Thoracic aorta endothelial cell (primary cell): Measurements from ENCODE around the gene OR5D16. TPM values are rescaled to one million over a fixed set of nuclear protein-coding genes. Genes with fewer than 3 reads are reported as not detected.

Source experiments
- small RNA-seq: library from RNA; depleted of rRNA; stranded (forward); fragments of <200 nt; gene quantifications from one replicate; pipeline ENCODE3, GENCODE V24; 2012
- total RNA-seq: library from RNA; depleted of rRNA; stranded (reverse); fragments of >200 nt; gene quantifications from 2 replicates; pipeline ENCODE4 v1.2.3, GENCODE V29; 2012

Gene OR5D16
- total RNA-seq: not detected in 2 replicates

GRCh38 chr11:55838452-55838851, at the start of gene OR5D16:
OR5D16 (plus strand) TSS chr11:55838752; CDS start chr11:55838752, 0 bp downstream.

GRCh38 chr11:55795256-55795655, 43.3 kb upstream of the OR5D16 start, which contains the start of gene OR5D14:
OR5D14 (plus strand) TSS chr11:55795556; CDS start chr11:55795556, 0 bp downstream.

DNA sequence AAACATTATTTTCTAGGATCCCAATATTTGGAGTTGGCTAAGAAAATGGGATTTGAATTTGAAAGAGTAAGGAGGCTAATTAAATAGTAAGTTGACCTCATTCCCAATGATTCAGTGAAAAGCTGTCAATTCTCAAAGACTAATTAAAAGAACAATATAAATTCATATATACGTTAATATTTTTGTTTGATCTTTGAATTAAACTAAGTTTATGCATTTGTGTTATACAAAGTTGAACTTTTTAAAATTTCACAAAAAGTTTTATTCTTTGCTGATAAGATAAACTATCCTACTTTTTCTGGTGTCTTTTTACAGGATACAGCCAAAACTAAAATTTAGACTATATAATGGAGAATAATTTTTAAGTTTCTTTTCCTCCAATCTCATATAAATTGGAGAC, 27.5 kb upstream of the OR5D16 start, which contains the start of gene OR5L1:
TSS of gene OR5L1 (plus strand) at position 301 of the 400 bp plus-strand sequence. CDS start 100 bp downstream, outside the sequence.

GRCh38 chr11:55819330-55819729, 19.2 kb upstream of the OR5D16 start, which contains the start of gene OR5D18:
OR5D18 (plus strand) TSS chr11:55819630; CDS start chr11:55819630, 0 bp downstream.

DNA sequence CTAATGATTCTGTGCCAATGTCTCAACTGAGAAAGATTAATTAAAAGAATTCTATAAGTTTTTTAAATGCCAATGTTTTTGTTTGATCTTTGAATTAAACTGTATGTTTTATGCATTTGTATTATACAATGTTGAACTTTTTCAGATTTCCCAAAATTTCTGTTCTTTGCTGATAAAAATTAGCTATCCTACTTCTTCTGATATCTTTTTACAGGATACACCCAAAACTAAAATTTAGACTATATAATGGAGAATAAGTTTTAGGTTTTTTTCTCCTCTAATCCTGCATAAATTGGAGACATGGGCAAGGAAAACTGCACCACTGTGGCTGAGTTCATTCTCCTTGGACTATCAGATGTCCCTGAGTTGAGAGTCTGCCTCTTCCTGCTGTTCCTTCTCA, 11.6 kb upstream of the OR5D16 start, which contains the start of gene OR5L2:
TSS of gene OR5L2 (plus strand) at position 301 of the 400 bp plus-strand sequence. CDS start at position 301, 0 bp downstream.

DNA sequence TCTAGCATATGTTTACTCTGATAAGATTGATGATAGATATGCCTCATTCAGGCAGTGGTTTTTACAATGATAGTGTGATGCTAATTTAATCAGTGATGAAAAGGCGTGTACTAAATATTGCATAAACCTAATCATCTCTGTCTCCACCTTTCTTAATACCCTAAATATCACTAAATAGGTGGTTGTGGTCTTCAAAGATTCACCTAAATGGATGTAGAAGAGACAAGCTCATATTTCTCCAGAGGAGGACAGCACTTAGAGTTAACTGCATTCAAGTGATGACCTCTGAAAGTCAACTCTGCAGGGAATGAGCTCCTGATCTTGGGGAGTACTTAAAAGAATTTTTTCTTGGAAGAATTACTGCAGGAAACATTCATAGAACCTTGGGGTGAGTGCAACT, 44.4 kb downstream of the OR5D16 start, which contains the start of gene TRIM51:
TSS of gene TRIM51 (plus strand) at position 301 of the 400 bp plus-strand sequence. CDS start 2,132 bp downstream, outside the sequence.

Small RNA genes lying within 50 kb of the gene (small RNA-seq; reads per million reads assigned to genes)
- gene AC036111.3: not detected

Other genes starting within 250 kb of the OR5D16 start
- gene OR4C11, start 231.1 kb upstream of the OR5D16 start, total RNA-seq: not detected in 2 replicates
- not detected in 2 replicates for gene OR4P4, start 203.6 kb upstream of the OR5D16 start, total RNA-seq
- gene OR4S2, start 190.4 kb upstream of the OR5D16 start, total RNA-seq: not detected in 2 replicates
- not detected in 2 replicates for gene OR4C6, start 176.6 kb upstream of the OR5D16 start, total RNA-seq
- not detected in 2 replicates for gene OR5D13, start 65.3 kb upstream of the OR5D16 start, total RNA-seq
- not detected in 2 replicates for gene OR5D14, start 43.2 kb upstream of the OR5D16 start, total RNA-seq
- gene OR5L1, start 27.4 kb upstream of the OR5D16 start, total RNA-seq: not detected in 2 replicates
- not detected in 2 replicates for gene OR5D18, start 19.1 kb upstream of the OR5D16 start, total RNA-seq
- gene OR5L2, start 11.5 kb upstream of the OR5D16 start, total RNA-seq: not detected in 2 replicates
- not detected in 2 replicates for gene TRIM51, start 44.5 kb downstream of the OR5D16 start, total RNA-seq
- not detected in 2 replicates for gene OR5W2, start 75.8 kb downstream of the OR5D16 start, total RNA-seq
- not detected in 2 replicates for gene OR5I1, start 97.6 kb downstream of the OR5D16 start, total RNA-seq
- gene OR10AG1, start 131.2 kb downstream of the OR5D16 start, total RNA-seq: not detected in 2 replicates
- gene OR5F1, start 155.9 kb downstream of the OR5D16 start, total RNA-seq: not detected in 2 replicates
- gene OR5AS1, start 188.9 kb downstream of the OR5D16 start, total RNA-seq: not detected in 2 replicates